ENCODE measurements around the gene C13orf46. TPM values are rescaled to one million over a fixed set of nuclear protein-coding genes. Genes with fewer than 3 reads are reported as not detected.

C13orf46 gene
- polyA plus RNA-seq, 1 experiment, result 0.65 TPM

DNA sequence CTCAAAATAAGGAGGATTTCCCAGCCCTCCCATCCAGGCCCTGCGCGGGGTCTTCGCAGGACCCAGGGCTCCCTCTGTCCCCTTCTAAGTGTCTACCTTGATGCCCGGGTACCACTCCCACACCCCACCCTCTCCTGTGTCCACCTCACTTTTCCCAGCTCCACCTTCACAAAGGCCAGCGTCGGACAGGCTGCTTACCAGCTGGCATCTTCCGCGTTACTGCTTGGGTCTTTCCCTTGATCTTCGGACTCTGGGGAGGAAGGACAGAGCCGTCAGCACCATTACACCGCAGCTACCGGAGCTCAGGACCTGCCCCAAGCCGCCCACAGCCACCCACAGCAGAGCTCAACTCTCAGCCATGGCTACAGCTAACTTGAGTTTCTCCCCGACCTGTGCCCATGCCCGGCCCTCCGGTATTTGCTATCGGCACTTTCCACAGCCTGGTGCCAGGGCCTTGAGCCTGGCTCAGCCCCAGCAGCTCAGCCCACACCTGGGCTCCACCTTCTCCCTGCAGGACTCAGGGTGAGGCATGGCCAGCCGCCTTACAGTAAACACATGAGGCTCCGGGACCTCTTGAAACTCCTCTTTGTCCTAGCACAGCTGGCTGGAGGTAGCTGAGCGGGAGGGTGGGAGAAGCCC lies 3.8 kb downstream of the C13orf46 start:
- no peak for DNase-seq (ENCODE audit: low read depth)
- Histone ChIP-seq H3K27me3 (ENCODE audit: control insufficient read depth, insufficient read depth, low read length) (no peaks in the 10 kb centered on the region), H3K4me3 (ENCODE audit: low read depth, low read length) (no peak overlapping the region), H3K36me3 (ENCODE audit: control insufficient read depth, insufficient read depth, low read length) (peaks cover 22% of the 10 kb centered on the region)
- CTCF ChIA-PET, result interaction anchor here (1.1 kb wide), 1 partner anchor 256 kb away, joined by 3 read pairs; no protein-coding TSS in a partner anchor
- POLR2A ChIA-PET, result no interaction called here
- no peak for TF ChIP-seq CTCF (IDR thresholded peaks at IDR 0.05; ENCODE audit: insufficient read depth, low read depth, low read length)

DNA sequence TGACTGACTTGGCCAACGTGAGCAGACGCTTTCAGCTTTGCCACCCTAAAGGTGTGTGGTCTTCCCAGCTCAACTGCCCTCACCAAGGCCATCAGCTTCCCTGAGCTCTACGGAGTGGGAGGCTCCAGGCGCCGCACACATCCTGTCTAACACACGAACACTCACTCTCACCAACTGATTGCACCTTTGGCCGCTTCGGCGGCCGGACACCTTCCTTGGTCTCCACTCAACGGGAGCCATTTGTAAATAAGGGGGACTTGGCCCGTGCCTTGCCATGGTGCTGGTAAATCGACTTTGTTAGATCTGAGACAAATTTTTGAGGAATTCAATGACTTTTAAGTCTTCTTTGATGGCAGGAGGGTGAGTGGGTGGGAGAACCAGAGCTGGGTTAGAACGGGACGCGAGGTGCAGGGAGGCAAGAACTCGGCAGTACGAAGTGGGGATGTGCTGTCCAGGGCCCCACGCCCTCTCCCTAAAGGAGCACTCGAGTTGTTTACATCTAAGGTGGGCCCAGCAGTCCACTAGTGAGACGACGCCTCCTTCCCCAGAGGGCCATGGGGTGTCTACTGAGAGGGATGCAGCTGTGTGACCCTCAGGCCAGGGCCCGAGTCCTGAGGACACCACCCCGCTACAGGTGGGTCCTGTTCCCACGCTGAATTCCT lies 4.4 kb downstream of the C13orf46 start:
- no peak for TF ChIP-seq CTCF (IDR thresholded peaks at IDR 0.05; ENCODE audit: insufficient read depth, low read depth, low read length)
- H3K27me3 ChIP-seq (ENCODE audit: control insufficient read depth, insufficient read depth, low read length), result no peaks in the 10 kb centered on the region
- DNase-seq (ENCODE audit: low read depth), result no peak
- ChIA-PET CTCF (no interaction called here), POLR2A (no interaction called here)
- peaks cover 16% of the 10 kb centered on the region for H3K36me3 ChIP-seq (ENCODE audit: control insufficient read depth, insufficient read depth, low read length)
- H3K4me3 ChIP-seq (ENCODE audit: low read depth, low read length), result no peak overlapping the region

DNA sequence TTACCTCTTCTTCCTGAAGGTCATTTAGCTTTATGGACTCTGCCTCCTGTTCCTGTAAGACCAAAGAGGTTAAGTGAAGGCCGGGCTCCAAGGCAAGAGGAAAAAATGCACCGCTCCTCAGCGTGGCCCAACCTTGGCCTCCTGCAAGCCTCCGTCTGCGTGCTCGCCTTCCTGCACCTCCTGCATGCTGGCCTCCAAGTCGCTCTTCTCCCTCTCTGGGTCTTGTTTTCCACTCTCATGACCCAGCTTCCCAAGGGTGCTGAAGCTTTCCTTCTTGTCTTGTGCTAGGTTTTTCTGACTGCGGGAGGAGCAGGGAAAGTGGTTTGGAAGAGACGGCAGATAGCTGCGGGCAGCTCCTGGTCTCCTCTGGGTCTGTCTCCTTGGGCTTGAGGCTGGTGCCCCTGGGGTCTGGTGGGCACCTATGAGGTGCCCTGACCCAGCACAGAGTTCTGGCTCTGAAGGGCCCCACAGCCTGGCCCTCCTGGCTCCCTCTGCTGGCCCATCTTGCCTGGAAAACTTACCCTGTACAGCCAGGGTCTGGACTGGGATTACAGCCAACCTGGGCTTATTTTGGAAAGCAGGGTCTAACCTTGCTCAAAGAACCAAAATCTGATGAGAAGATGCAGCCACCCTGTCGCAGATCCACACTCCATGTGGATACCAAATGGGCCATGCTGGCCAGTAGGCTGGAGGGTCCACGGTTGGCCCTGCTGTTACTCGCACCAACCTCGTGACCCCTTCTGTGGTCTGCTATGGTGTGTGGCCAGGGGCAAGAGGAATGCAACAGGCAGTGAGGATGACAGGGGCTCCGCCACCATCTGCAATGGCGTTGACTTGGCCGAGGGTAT lies 5.2 kb downstream of the C13orf46 start:
- Histone ChIP-seq H3K4me3 (ENCODE audit: low read depth, low read length) (no peak overlapping the region), H3K36me3 (ENCODE audit: control insufficient read depth, insufficient read depth, low read length) (peaks cover 13% of the 10 kb centered on the region), H3K27me3 (ENCODE audit: control insufficient read depth, insufficient read depth, low read length) (no peaks in the 10 kb centered on the region)
- POLR2A ChIA-PET, result no interaction called here
- CTCF ChIA-PET, result no interaction called here
- no peak for TF ChIP-seq CTCF (IDR thresholded peaks at IDR 0.05; ENCODE audit: insufficient read depth, low read depth, low read length)
- no peak for DNase-seq (ENCODE audit: low read depth)

GRCh38 chr13:113967729-113968462 lies 6.0 kb downstream of the C13orf46 start:
- ChIA-PET POLR2A (no interaction called here), CTCF (no interaction called here)

More at GRCh38 chr13:113967729-113968462, 6.0 kb downstream of the C13orf46 start:
- Histone ChIP-seq H3K27me3 (ENCODE audit: control insufficient read depth, insufficient read depth, low read length) (no peaks in the 10 kb centered on the region), H3K36me3 (ENCODE audit: control insufficient read depth, insufficient read depth, low read length) (peaks cover 9% of the 10 kb centered on the region), H3K4me3 (ENCODE audit: low read depth, low read length) (no peak overlapping the region)
- no peak for TF ChIP-seq CTCF (IDR thresholded peaks at IDR 0.05; ENCODE audit: insufficient read depth, low read depth, low read length)
- DNase-seq (ENCODE audit: low read depth), result no peak
